GM12878 (cell line): Measurements from ENCODE around the gene NAALADL2.

ENCODE experiments used
- BACH1 ChIP-seq: fragments of 450-650 bp; IDR thresholded peaks from 2 replicates; pipeline ENCODE4 v1.6.1; 2017; ENCODE audit warnings: mild to moderate bottlenecking, borderline replicate concordance
- CBFB ChIP-seq: IDR thresholded peaks from 2 replicates; pipeline ENCODE4 v1.6.1; 2016; ENCODE audit warnings: antibody characterized with exemption, low read depth
- CEBPB ChIP-seq, 2 experiments: fragments of 150-350 bp in 1 of 2; IDR thresholded peaks; 2 replicates each; pipeline ENCODE4 v1.6.1; 2012 to 2014; ENCODE audit warnings: low read depth in 2 of 2, low read length in 2 of 2, borderline replicate concordance in 1 of 2, inconsistent platforms in 1 of 2
- CHD2 ChIP-seq: IDR thresholded peaks from 2 replicates; pipeline ENCODE4 v1.6.1; 2011; ENCODE audit warnings: low read depth, low read length, improper control_type of control experiment, borderline replicate concordance
- CTCF ChIP-seq, 3 experiments: IDR thresholded peaks in 2 of 3; conservative IDR thresholded peaks in 1 of 3; 2 replicates each; pipeline ENCODE4 v1.5.1; 2011; ENCODE audit warnings: low read depth in 3 of 3, low read length in 3 of 3, mild to moderate bottlenecking in 3 of 3, control low read depth in 2 of 3, moderate library complexity in 2 of 3, inconsistent platforms in 1 of 3, mixed read lengths in 1 of 3; ENCODE audit not compliant: control insufficient read depth in 2 of 3, insufficient read depth in 1 of 3; ENCODE audit errors: extremely low read depth in 1 of 3
- EP300 ChIP-seq, 2 experiments: fragments of 150-350 bp in 1 of 2; IDR thresholded peaks; 2 replicates each; pipeline ENCODE4 v1.6.1; 2011 to 2012; ENCODE audit warnings: low read depth in 2 of 2, low read length in 2 of 2, borderline replicate concordance in 1 of 2, improper control_type of control experiment in 1 of 2, inconsistent platforms in 1 of 2; ENCODE audit not compliant: control insufficient read depth in 1 of 2
- EZH2 ChIP-seq: IDR thresholded peaks from 2 replicates; pipeline ENCODE4 v1.6.1; 2012; ENCODE audit warnings: low read depth, mild to moderate bottlenecking, control low read depth, inconsistent platforms, low read length, borderline replicate concordance; ENCODE audit not compliant: control insufficient read depth
- FOXK2 ChIP-seq: fragments of 450-650 bp; IDR thresholded peaks from 2 replicates; pipeline ENCODE4 v1.6.1; 2017; ENCODE audit warnings: mild to moderate bottlenecking, moderate library complexity
- IKZF2 ChIP-seq, 2 experiments: fragments of 450-650 bp; IDR thresholded peaks; 2 replicates each; pipeline ENCODE4 v1.6.1; 2017; ENCODE audit warnings: mild to moderate bottlenecking in 2 of 2, moderate library complexity in 2 of 2
- MTA2 ChIP-seq: fragments of 450-650 bp; IDR thresholded peaks from 2 replicates; pipeline ENCODE4 v1.6.1; 2016; ENCODE audit warnings: low read depth, mild to moderate bottlenecking, moderate library complexity
- POLR2AphosphoS5 ChIP-seq: IDR thresholded peaks from 2 replicates; pipeline ENCODE4 v1.6.1; 2011; ENCODE audit warnings: mild to moderate bottlenecking, low read length, inconsistent platforms
- RAD21 ChIP-seq: IDR thresholded peaks from 2 replicates; pipeline ENCODE4 v1.6.1; 2011; ENCODE audit warnings: mild to moderate bottlenecking, low read depth, low read length, moderate library complexity; ENCODE audit not compliant: insufficient read depth
- TF ChIP-seq, protein P1 (sequence below): fragments of 450-650 bp; IDR thresholded peaks from 2 replicates; pipeline ENCODE4 v1.6.1; 2017; ENCODE audit warnings: antibody characterized with exemption, mild to moderate bottlenecking, moderate library complexity
- TF ChIP-seq, protein P2 (sequence below): fragments of 450-650 bp; IDR thresholded peaks from 2 replicates; pipeline ENCODE4 v1.6.1; 2016; ENCODE audit warnings: mild to moderate bottlenecking

GRCh38 chr3:174858353-174858752 lies 781 bp upstream of the NAALADL2 start:
- TF ChIP-seq CTCF (IDR thresholded peaks at IDR 0.05 in 2 of 3, conservative IDR thresholded peaks at IDR 0.05 in 1 of 3; ENCODE audit: control insufficient read depth in 2 of 3, extremely low read depth in 1 of 3, insufficient read depth in 1 of 3, low read depth in 3 of 3, low read length in 3 of 3) (no peak), EZH2 (no peak), POLR2AphosphoS5 (no peak), MTA2 (no peak), CBFB (no peak), CEBPB (IDR thresholded peaks at IDR 0.05; ENCODE audit: borderline replicate concordance in 1 of 2, low read depth in 2 of 2, low read length in 2 of 2) (no peak), IKZF2 (IDR thresholded peaks at IDR 0.05) (no peak), CHD2 (no peak), RAD21 (no peak), EP300 (IDR thresholded peaks at IDR 0.05; ENCODE audit: borderline replicate concordance in 1 of 2, control insufficient read depth in 1 of 2, low read depth in 2 of 2, low read length in 2 of 2) (no peak), BACH1 (no peak), FOXK2 (no peak)
- TF ChIP-seq, protein P1, sequence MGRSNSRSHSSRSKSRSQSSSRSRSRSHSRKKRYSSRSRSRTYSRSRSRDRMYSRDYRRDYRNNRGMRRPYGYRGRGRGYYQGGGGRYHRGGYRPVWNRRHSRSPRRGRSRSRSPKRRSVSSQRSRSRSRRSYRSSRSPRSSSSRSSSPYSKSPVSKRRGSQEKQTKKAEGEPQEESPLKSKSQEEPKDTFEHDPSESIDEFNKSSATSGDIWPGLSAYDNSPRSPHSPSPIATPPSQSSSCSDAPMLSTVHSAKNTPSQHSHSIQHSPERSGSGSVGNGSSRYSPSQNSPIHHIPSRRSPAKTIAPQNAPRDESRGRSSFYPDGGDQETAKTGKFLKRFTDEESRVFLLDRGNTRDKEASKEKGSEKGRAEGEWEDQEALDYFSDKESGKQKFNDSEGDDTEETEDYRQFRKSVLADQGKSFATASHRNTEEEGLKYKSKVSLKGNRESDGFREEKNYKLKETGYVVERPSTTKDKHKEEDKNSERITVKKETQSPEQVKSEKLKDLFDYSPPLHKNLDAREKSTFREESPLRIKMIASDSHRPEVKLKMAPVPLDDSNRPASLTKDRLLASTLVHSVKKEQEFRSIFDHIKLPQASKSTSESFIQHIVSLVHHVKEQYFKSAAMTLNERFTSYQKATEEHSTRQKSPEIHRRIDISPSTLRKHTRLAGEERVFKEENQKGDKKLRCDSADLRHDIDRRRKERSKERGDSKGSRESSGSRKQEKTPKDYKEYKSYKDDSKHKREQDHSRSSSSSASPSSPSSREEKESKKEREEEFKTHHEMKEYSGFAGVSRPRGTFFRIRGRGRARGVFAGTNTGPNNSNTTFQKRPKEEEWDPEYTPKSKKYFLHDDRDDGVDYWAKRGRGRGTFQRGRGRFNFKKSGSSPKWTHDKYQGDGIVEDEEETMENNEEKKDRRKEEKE = no peak
- TF ChIP-seq, protein P2, sequence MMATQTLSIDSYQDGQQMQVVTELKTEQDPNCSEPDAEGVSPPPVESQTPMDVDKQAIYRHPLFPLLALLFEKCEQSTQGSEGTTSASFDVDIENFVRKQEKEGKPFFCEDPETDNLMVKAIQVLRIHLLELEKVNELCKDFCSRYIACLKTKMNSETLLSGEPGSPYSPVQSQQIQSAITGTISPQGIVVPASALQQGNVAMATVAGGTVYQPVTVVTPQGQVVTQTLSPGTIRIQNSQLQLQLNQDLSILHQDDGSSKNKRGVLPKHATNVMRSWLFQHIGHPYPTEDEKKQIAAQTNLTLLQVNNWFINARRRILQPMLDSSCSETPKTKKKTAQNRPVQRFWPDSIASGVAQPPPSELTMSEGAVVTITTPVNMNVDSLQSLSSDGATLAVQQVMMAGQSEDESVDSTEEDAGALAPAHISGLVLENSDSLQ = no peak
